ENCODE results near the gene BSG. TPM values are rescaled to one million over a fixed set of nuclear protein-coding genes. Genes with fewer than 3 reads are reported as not detected.

BSG gene
- polyA plus RNA-seq, 1 donor from 2014 or later: 209 TPM

GRCh38 chr19:623175-623916 is 51.0 kb downstream of the BSG start:
- Histone ChIP-seq H4K20me1 (ENCODE audit: insufficient read depth) (no peaks in the 10 kb centered on the region), H3K27ac (ENCODE audit: low read length) (no peak overlapping the region), H3K9me3 (ENCODE audit: low read length) (no peaks in the 10 kb centered on the region), H3K9ac (ENCODE audit: low read length) (no peak overlapping the region), H3K4me3 (ENCODE audit: low read length) (no peak overlapping the region), H3K36me3 (ENCODE audit: insufficient read depth, low read length) (no peaks in the 10 kb centered on the region), H3F3A (ENCODE audit: insufficient read depth, low read length, poor library complexity, severe bottlenecking) (no peaks in the 10 kb centered on the region), H3K4me2 (ENCODE audit: low read length) (no peak overlapping the region), H3K27me3 (ENCODE audit: insufficient read depth, low read depth, low read length) (no peaks in the 10 kb centered on the region), H3K9me2 (ENCODE audit: insufficient read depth, low read length) (no peaks in the 10 kb centered on the region), H2AFZ (ENCODE audit: low read depth, low read length) (no peak overlapping the region), H3K79me2 (replicated peaks; ENCODE audit: insufficient read depth, low read length) (no peaks in the 10 kb centered on the region)
- TF ChIP-seq EP300 (conservative IDR thresholded peaks at IDR 0.05; ENCODE audit: poor library complexity, severe bottlenecking) (no peak), RAD21 (conservative IDR thresholded peaks at IDR 0.05) (no peak), EZH2 (IDR thresholded peaks at IDR 0.05; ENCODE audit: borderline replicate concordance, insufficient read depth, low read length, poor library complexity, severe bottlenecking) (no peak), POLR2AphosphoS5 (IDR thresholded peaks at IDR 0.05) (no peak), MXI1 (conservative IDR thresholded peaks at IDR 0.05; ENCODE audit: poor library complexity, severe bottlenecking) (no peak), REST (IDR thresholded peaks at IDR 0.05; ENCODE audit: borderline replicate concordance) (no peak), TAF1 (IDR thresholded peaks at IDR 0.05; ENCODE audit: low read depth) (no peak), SMC3 (conservative IDR thresholded peaks at IDR 0.05; ENCODE audit: poor library complexity) (no peak)

DNA sequence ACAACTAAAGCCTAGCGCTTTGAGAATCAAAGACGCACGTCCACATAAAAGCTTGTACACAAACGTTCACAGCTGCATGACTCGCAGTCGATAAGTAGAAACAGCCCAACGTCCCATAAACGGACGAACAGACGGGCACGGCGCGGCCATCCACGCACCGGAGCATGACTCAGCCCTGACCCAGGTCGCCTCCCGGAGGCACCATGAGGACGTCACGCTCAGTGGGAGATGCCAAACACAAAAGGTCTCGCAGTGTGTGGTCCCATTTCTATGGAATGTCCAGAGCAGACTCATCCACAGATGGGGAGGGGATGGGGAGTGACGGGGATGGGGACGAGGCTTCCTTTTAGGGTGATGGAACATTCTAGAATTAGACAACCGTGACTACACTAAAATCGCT is 51.6 kb downstream of the BSG start:
- no peak overlapping the region for H3K4me3 ChIP-seq (ENCODE audit: low read length)
- no peaks in the 10 kb centered on the region for H3K27me3 ChIP-seq (ENCODE audit: insufficient read depth, low read depth, low read length)
- H3K9ac ChIP-seq (ENCODE audit: low read length): no peak overlapping the region
- no peaks in the 10 kb centered on the region for H3K9me2 ChIP-seq (ENCODE audit: insufficient read depth, low read length)
- no peak overlapping the region for H3K27ac ChIP-seq (ENCODE audit: low read length)
- no peaks in the 10 kb centered on the region for H3K9me3 ChIP-seq (ENCODE audit: low read length)
- no peak overlapping the region for H3K4me2 ChIP-seq (ENCODE audit: low read length)
- no peaks in the 10 kb centered on the region for H3K36me3 ChIP-seq (ENCODE audit: insufficient read depth, low read length)
- H2AFZ ChIP-seq (ENCODE audit: low read depth, low read length): no peak overlapping the region
- H3F3A ChIP-seq (ENCODE audit: insufficient read depth, low read length, poor library complexity, severe bottlenecking): no peaks in the 10 kb centered on the region
- H4K20me1 ChIP-seq (ENCODE audit: insufficient read depth): no peaks in the 10 kb centered on the region
- no peak for TF ChIP-seq RAD21 (conservative IDR thresholded peaks at IDR 0.05)
- no peak for TF ChIP-seq MXI1 (conservative IDR thresholded peaks at IDR 0.05; ENCODE audit: poor library complexity, severe bottlenecking)
- TF ChIP-seq, protein P1, sequence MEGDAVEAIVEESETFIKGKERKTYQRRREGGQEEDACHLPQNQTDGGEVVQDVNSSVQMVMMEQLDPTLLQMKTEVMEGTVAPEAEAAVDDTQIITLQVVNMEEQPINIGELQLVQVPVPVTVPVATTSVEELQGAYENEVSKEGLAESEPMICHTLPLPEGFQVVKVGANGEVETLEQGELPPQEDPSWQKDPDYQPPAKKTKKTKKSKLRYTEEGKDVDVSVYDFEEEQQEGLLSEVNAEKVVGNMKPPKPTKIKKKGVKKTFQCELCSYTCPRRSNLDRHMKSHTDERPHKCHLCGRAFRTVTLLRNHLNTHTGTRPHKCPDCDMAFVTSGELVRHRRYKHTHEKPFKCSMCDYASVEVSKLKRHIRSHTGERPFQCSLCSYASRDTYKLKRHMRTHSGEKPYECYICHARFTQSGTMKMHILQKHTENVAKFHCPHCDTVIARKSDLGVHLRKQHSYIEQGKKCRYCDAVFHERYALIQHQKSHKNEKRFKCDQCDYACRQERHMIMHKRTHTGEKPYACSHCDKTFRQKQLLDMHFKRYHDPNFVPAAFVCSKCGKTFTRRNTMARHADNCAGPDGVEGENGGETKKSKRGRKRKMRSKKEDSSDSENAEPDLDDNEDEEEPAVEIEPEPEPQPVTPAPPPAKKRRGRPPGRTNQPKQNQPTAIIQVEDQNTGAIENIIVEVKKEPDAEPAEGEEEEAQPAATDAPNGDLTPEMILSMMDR (IDR thresholded peaks at IDR 0.05; ENCODE audit: poor library complexity, severe bottlenecking): no peak
- no peaks in the 10 kb centered on the region for H3K79me2 ChIP-seq (replicated peaks; ENCODE audit: insufficient read depth, low read length)

All from neural cell (in vitro differentiated cells).